SK-N-SH (cell line): Measurements from ENCODE around the gene CRIM1. TPM values are rescaled to one million over a fixed set of nuclear protein-coding genes. Genes with fewer than 3 reads are reported as not detected.

Source experiments
- CTCF ChIA-PET: fragments of 300-600, 350-600 bp; formaldehyde crosslinking; extraction: SDS; loops from one replicate; lab custom pipeline; 2021; lab: Yijun Ruan, JAX
- POLR2A ChIA-PET: fragments of 350-600 bp; sonication (Branson Sonifier 250); formaldehyde crosslinking; extraction: SDS; loops from one replicate; lab custom pipeline; 2020; ENCODE audit warnings: antibody characterized with exemption, inconsistent platforms; lab: Yijun Ruan, JAX
- DNase-seq: peaks from one replicate; pipeline ENCODE4 v3.0.0; 2012
- H2AFZ ChIP-seq: fragments of 200-600 bp; sonication (generic); 2 replicates; pipeline ENCODE4 v1.8.1; 2016; ENCODE audit warnings: antibody characterized with exemption, mild to moderate bottlenecking, low read depth
- H3F3A ChIP-seq: fragments of 200-600 bp; sonication (generic); replicated peaks from 2 replicates; pipeline ENCODE3; 2016; ENCODE audit warnings: antibody characterized with exemption, mild to moderate bottlenecking; ENCODE audit not compliant: insufficient read depth
- H3K27ac ChIP-seq, 2 experiments: fragments of 200-500 bp in 1 of 2; fragments of 200-600 bp in 1 of 2; sonication (Bioruptor generic) in 1 of 2; sonication (generic), shearing (Covaris generic) in 1 of 2; 2 replicates each; pipeline versions ENCODE4 v1.5.1 to v1.6.1; 2014 to 2016; ENCODE audit warnings: low read depth in 2 of 2, inconsistent platforms in 1 of 2, low read length in 1 of 2, mild to moderate bottlenecking in 1 of 2, mixed read lengths in 1 of 2
- H3K27me3 ChIP-seq: fragments of 200-600 bp; sonication (generic), shearing (Covaris generic); 2 replicates; pipeline ENCODE4 v1.6.1; 2016; ENCODE audit warnings: mixed run types; ENCODE audit not compliant: insufficient read depth
- H3K36me3 ChIP-seq, 2 experiments: fragments of 200-500 bp in 1 of 2; fragments of 200-600 bp in 1 of 2; sonication (Bioruptor generic) in 1 of 2; sonication (generic) in 1 of 2; replicated peaks in 1 of 2; 2 replicates each; pipeline versions ENCODE3 to v1.5.1; 2014 to 2016; ENCODE audit warnings: low read length in 1 of 2, mild to moderate bottlenecking in 1 of 2; ENCODE audit not compliant: insufficient read depth in 2 of 2, control insufficient read depth in 1 of 2
- H3K4me1 ChIP-seq, 2 experiments: fragments of 200-500 bp in 1 of 2; fragments of 200-600 bp in 1 of 2; sonication (Bioruptor generic) in 1 of 2; sonication (generic), shearing (Covaris generic) in 1 of 2; 2 replicates each; pipeline versions ENCODE4 v1.5.1 to v1.6.1; 2014 to 2016; ENCODE audit warnings: low read depth in 1 of 2, low read length in 1 of 2, mixed run types in 1 of 2; ENCODE audit not compliant: insufficient read depth in 2 of 2, control insufficient read depth in 1 of 2
- H3K4me2 ChIP-seq: fragments of 200-600 bp; sonication (generic), shearing (Covaris generic); 2 replicates; pipeline ENCODE4 v1.6.1; 2017; ENCODE audit warnings: mixed run types
- H3K4me3 ChIP-seq, 2 experiments: fragments of 200-500 bp in 1 of 2; fragments of 200-600 bp in 1 of 2; sonication (Bioruptor generic) in 1 of 2; sonication (generic), shearing (Covaris generic) in 1 of 2; 2 replicates each; pipeline versions ENCODE4 v1.5.1 to v1.8.1; 2014 to 2016; ENCODE audit warnings: low read depth in 2 of 2, inconsistent platforms in 1 of 2, low read length in 1 of 2, mild to moderate bottlenecking in 1 of 2, mixed read lengths in 1 of 2, moderate library complexity in 1 of 2
- H3K79me2 ChIP-seq: fragments of 200-600 bp; sonication (generic); 2 replicates; pipeline ENCODE4 v1.8.1; 2017; ENCODE audit warnings: mild to moderate bottlenecking; ENCODE audit not compliant: insufficient read depth
- H3K9ac ChIP-seq: fragments of 200-600 bp; sonication (generic); 2 replicates; pipeline ENCODE4 v1.6.1; 2017; ENCODE audit warnings: mixed run types
- H3K9me2 ChIP-seq: fragments of 200-600 bp; sonication (generic); 2 replicates; pipeline ENCODE4 v1.6.1; 2017; ENCODE audit warnings: mixed run types
- H3K9me3 ChIP-seq: fragments of 200-600 bp; sonication (generic); 2 replicates; pipeline ENCODE4 v1.6.1; 2017; ENCODE audit warnings: mixed run types, mild to moderate bottlenecking, moderate library complexity
- H4K20me1 ChIP-seq: fragments of 200-600 bp; sonication (generic); 2 replicates; pipeline ENCODE4 v1.6.1; 2017; ENCODE audit warnings: mild to moderate bottlenecking, mixed run types; ENCODE audit not compliant: insufficient read depth
- CHD2 ChIP-seq: fragments of 150-350 bp; IDR thresholded peaks from 2 replicates; pipeline ENCODE4 v1.6.1; 2018; ENCODE audit warnings: low read length; ENCODE audit not compliant: partially characterized antibody
- ELF1 ChIP-seq: IDR thresholded peaks from 2 replicates; pipeline ENCODE4 v1.4.0; 2012
- FOXM1 ChIP-seq: IDR thresholded peaks from 2 replicates; pipeline ENCODE4 v1.4.0; 2012; ENCODE audit warnings: low read depth, mild to moderate bottlenecking
- GABPA ChIP-seq: IDR thresholded peaks from 2 replicates; pipeline ENCODE4 v1.4.0; 2012; ENCODE audit warnings: low read depth, mild to moderate bottlenecking
- GATA2 ChIP-seq: sonication (generic); formaldehyde crosslinking; IDR thresholded peaks from 2 replicates; pipeline ENCODE4 v1.5.0; 2020; ENCODE audit warnings: mild to moderate bottlenecking, missing genetic modification reagents
- JUND ChIP-seq: IDR thresholded peaks from 2 replicates; pipeline ENCODE4 v1.4.0; 2012
- NRF1 ChIP-seq: IDR thresholded peaks from 2 replicates; pipeline ENCODE4 v1.6.1; 2012; ENCODE audit warnings: low read depth, mild to moderate bottlenecking, low read length
- RAD21 ChIP-seq: IDR thresholded peaks from 2 replicates; pipeline ENCODE4 v1.6.1; 2012; ENCODE audit warnings: mild to moderate bottlenecking, low read length
- RCOR1 ChIP-seq: fragments of 150-350 bp; IDR thresholded peaks from 2 replicates; pipeline ENCODE4 v1.6.1; 2017; ENCODE audit warnings: antibody characterized with exemption, low read length
- REST ChIP-seq: IDR thresholded peaks from 2 replicates; pipeline ENCODE4 v1.6.1; 2012; ENCODE audit warnings: mild to moderate bottlenecking, low read depth, low read length, moderate library complexity
- SIN3A ChIP-seq: IDR thresholded peaks from 2 replicates; pipeline ENCODE4 v1.6.1; 2012; ENCODE audit warnings: low read depth, mild to moderate bottlenecking, low read length, moderate library complexity, borderline replicate concordance
- TAF1 ChIP-seq: IDR thresholded peaks from 2 replicates; pipeline ENCODE4 v1.6.1; 2012; ENCODE audit warnings: low read depth, mild to moderate bottlenecking, low read length, moderate library complexity, borderline replicate concordance
- YY1 ChIP-seq: IDR thresholded peaks from 2 replicates; pipeline ENCODE4 v1.4.0; 2012; ENCODE audit warnings: low read depth, mild to moderate bottlenecking
- WGBS: methylation state at CpG from one replicate; pipeline ENCODE4 v1.1.6; 2017; ENCODE audit warnings: low lambda C conversion rate; 5-methylcytosine and 5-hydroxymethylcytosine counted together
- polyA plus RNA-seq, 3 experiments: library from polyadenylated mRNA; depleted of rRNA; stranded (reverse); fragments of >200 nt; gene quantifications; 2 replicates each; pipeline ENCODE4 v1.2.3, GENCODE V29; 2012
- TF ChIP-seq, protein P1 (sequence below): fragments of 150-350 bp; IDR thresholded peaks from 2 replicates; pipeline ENCODE4 v1.6.1; 2017; ENCODE audit warnings: antibody characterized with exemption, low read length, low read depth, borderline replicate concordance
- TF ChIP-seq, protein P2 (sequence below): fragments of 200-600 bp; sonication (generic); IDR thresholded peaks from 2 replicates; pipeline ENCODE4 v1.6.1; 2017; ENCODE audit warnings: antibody characterized with exemption, mild to moderate bottlenecking, moderate library complexity
- TF ChIP-seq, protein P3 (sequence below): IDR thresholded peaks from 2 replicates; pipeline ENCODE4; 2012

CRIM1 gene
- polyA plus RNA-seq, 1 of the 3 experiments (the other 2 are of a cell fraction), result 244 TPM

DNA sequence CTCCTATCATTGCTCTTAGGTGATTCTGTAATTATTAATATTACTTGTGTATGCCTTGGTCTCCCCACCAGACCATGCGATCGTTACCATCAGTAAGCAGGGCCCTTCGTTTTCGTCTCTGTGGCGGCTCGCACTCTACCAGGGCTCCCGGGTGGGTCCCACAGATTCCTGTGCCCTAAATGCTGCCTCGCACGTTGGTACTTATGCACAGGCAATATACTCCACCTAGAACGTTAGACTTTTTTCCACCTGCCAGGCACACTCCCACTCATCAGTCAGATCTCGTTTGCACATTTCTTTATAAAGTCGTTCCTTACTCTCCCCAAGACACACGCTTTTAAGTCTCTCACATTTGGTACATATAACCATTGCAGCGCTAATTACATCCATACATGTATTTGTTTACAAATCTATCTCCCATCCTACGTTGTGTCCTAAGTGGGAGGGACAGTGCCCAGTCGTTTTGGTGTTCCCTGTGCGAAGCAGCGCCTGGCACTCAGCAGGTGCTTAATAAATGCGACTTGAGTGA is 241.5 kb downstream of the CRIM1 start:
- Histone ChIP-seq H3K4me2 (peak overlapping the region; percentile 91), H3K27me3 (no peaks in the 10 kb centered on the region), H3K36me3 (peaks cover 3 to 14% of the 10 kb centered on the region in 2 experiments), H3K4me1 (peaks cover 12 to 20% of the 10 kb centered on the region in 2 experiments; a peak in 3 of 4 replicates), H3K9me3 (no peaks in the 10 kb centered on the region), H3K79me2 (peaks cover 56% of the 10 kb centered on the region), H2AFZ (no peak overlapping the region), H4K20me1 (peaks cover 32% of the 10 kb centered on the region), H3K4me3 (peak overlapping the region; percentile 88 to 98), H3K9me2 (no peaks in the 10 kb centered on the region), H3F3A (peaks cover 6% of the 10 kb centered on the region), H3K27ac (peak overlapping the region; percentile 68 to 92), H3K9ac (peak overlapping the region; percentile 77)
- DNase-seq, result peak; percentile 29
- TF ChIP-seq RCOR1 (no peak), GABPA (no peak), JUND (no peak), RAD21 (no peak), TAF1 (no peak), REST (no peak), SIN3A (no peak), CHD2 (no peak), FOXM1 (no peak), NRF1 (no peak), YY1 (no peak), GATA2 (CRISPR knock-in tag) (no peak), ELF1 (no peak)
- TF ChIP-seq, protein P1, sequence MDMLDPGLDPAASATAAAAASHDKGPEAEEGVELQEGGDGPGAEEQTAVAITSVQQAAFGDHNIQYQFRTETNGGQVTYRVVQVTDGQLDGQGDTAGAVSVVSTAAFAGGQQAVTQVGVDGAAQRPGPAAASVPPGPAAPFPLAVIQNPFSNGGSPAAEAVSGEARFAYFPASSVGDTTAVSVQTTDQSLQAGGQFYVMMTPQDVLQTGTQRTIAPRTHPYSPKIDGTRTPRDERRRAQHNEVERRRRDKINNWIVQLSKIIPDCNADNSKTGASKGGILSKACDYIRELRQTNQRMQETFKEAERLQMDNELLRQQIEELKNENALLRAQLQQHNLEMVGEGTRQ, result no peak
- TF ChIP-seq, protein P2, sequence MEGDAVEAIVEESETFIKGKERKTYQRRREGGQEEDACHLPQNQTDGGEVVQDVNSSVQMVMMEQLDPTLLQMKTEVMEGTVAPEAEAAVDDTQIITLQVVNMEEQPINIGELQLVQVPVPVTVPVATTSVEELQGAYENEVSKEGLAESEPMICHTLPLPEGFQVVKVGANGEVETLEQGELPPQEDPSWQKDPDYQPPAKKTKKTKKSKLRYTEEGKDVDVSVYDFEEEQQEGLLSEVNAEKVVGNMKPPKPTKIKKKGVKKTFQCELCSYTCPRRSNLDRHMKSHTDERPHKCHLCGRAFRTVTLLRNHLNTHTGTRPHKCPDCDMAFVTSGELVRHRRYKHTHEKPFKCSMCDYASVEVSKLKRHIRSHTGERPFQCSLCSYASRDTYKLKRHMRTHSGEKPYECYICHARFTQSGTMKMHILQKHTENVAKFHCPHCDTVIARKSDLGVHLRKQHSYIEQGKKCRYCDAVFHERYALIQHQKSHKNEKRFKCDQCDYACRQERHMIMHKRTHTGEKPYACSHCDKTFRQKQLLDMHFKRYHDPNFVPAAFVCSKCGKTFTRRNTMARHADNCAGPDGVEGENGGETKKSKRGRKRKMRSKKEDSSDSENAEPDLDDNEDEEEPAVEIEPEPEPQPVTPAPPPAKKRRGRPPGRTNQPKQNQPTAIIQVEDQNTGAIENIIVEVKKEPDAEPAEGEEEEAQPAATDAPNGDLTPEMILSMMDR, result no peak
- TF ChIP-seq, protein P3, sequence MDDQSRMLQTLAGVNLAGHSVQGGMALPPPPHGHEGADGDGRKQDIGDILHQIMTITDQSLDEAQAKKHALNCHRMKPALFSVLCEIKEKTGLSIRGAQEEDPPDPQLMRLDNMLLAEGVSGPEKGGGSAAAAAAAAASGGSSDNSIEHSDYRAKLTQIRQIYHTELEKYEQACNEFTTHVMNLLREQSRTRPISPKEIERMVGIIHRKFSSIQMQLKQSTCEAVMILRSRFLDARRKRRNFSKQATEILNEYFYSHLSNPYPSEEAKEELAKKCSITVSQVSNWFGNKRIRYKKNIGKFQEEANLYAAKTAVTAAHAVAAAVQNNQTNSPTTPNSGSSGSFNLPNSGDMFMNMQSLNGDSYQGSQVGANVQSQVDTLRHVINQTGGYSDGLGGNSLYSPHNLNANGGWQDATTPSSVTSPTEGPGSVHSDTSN, result no peak
- ChIA-PET CTCF (interaction anchor here (1.2 kb wide), 1 partner anchor 34 kb away, joined by 4 read pairs; no protein-coding TSS in a partner anchor), POLR2A (interaction anchor here (0.6 kb wide), 1 partner anchor 11 kb away, joined by 4 read pairs; no protein-coding TSS in a partner anchor)
- 14% methylated on average over 19 of the region's 19 CpGs for WGBS
